A549 (cell line): Measurements from ENCODE around the gene PRKAG2. TPM values are rescaled to one million over a fixed set of nuclear protein-coding genes. Genes with fewer than 3 reads are reported as not detected.
A peak's percentile ranks its signal among the peaks of the same experiment; 100 is the strongest.

Source experiments
- ATAC-seq, 2 experiments: fragments of 200-7000 bp in 1 of 2; fragments of >200 bp in 1 of 2; cut with Nextera tagmentation in 1 of 2; cut with Tn5 transposase in 1 of 2; 3 replicates each; pipeline versions ENCODE4 v1.8.0 to v1.9.1; 2018 to 2020; ENCODE audit warnings: mild to moderate bottlenecking in 1 of 2, moderate library complexity in 1 of 2
- CTCF ChIA-PET: fragments of 300-600 bp; sonication (Branson Sonifier 250); formaldehyde crosslinking; extraction: SDS; loops from one replicate; lab custom pipeline; 2021; ENCODE audit warnings: antibody characterized with exemption, inconsistent platforms; lab: Yijun Ruan, JAX
- POLR2A ChIA-PET: fragments of 350-600 bp; formaldehyde crosslinking; extraction: SDS; loops from one replicate; lab custom pipeline; 2021; ENCODE audit warnings: antibody characterized with exemption, inconsistent platforms; lab: Yijun Ruan, JAX
- DNase-seq, 2 experiments: peaks; one replicate each; pipeline versions ENCODE4 v3.0.0 to v3.0.0-alpha.2; 2011 to 2016; ENCODE audit warnings: low read depth in 1 of 2, low spot score in 1 of 2
- FAIRE-seq: peaks from 2 replicates; lab custom pipeline; 2011; peaks lifted over from hg19 to GRCh38; lab: Jason Lieb, UNC
- H3K27ac ChIP-seq, 2 experiments: fragments of >200 bp; sonication (Bioruptor Twin); formaldehyde crosslinking; 3 replicates each; pipeline ENCODE4 v1.5.1; 2016 to 2017
- H3K4me1 ChIP-seq: fragments of >200 bp; sonication (Bioruptor Twin); formaldehyde crosslinking; 3 replicates; pipeline ENCODE4 v1.6.1; 2016
- H3K4me2 ChIP-seq: fragments of >200 bp; sonication (Bioruptor Twin); formaldehyde crosslinking; 3 replicates; pipeline ENCODE4 v1.6.1; 2016
- H3K4me3 ChIP-seq: fragments of >200 bp; sonication (Bioruptor Twin); formaldehyde crosslinking; 3 replicates; pipeline ENCODE4 v1.5.1; 2016
- H3K9me3 ChIP-seq: fragments of >200 bp; sonication (Bioruptor Twin); formaldehyde crosslinking; 3 replicates; pipeline ENCODE4 v1.6.1; 2016
- CBX8 ChIP-seq: fragments of 200-600 bp; sonication (generic); IDR thresholded peaks from 2 replicates; pipeline ENCODE4 v1.6.1; 2016
- ESRRA ChIP-seq: fragments of 150-350 bp; IDR thresholded peaks from 2 replicates; pipeline ENCODE4 v1.6.1; 2014; ENCODE audit warnings: mild to moderate bottlenecking, low read length, borderline replicate concordance
- FOSL2 ChIP-seq, 2 experiments: fragments of 450-650 bp in 1 of 2; fragments of >200 bp in 1 of 2; sonication (Bioruptor Twin) in 1 of 2; formaldehyde crosslinking; IDR thresholded peaks; 2 replicates each; pipeline versions ENCODE4 v1.5.0 to v1.6.1; 2016 to 2020; ENCODE audit warnings: mild to moderate bottlenecking in 1 of 2, moderate library complexity in 1 of 2
- FOXS1 ChIP-seq: fragments of 250-450 bp; sonication (Bioruptor Pico); IDR thresholded peaks from 2 replicates; pipeline ENCODE4 v1.5.0; 2020; ENCODE audit warnings: mild to moderate bottlenecking, moderate library complexity
- HEYL ChIP-seq: fragments of 250-450 bp; sonication (Bioruptor Pico); IDR thresholded peaks from 2 replicates; pipeline ENCODE4 v1.8.0; 2021; ENCODE audit warnings: mild to moderate bottlenecking, moderate library complexity
- JUN ChIP-seq, 2 experiments: fragments of >200 bp; sonication (Bioruptor Twin); formaldehyde crosslinking; IDR thresholded peaks; 2 replicates in 1 of 2; 3 replicates in 1 of 2; pipeline ENCODE4 v1.6.1; 2016 to 2017
- KDM5A ChIP-seq: fragments of 200-600 bp; sonication (generic); IDR thresholded peaks from 2 replicates; pipeline ENCODE4 v1.6.1; 2016; ENCODE audit warnings: antibody characterized with exemption, mild to moderate bottlenecking
- NFE2L2 ChIP-seq: fragments of 150-350 bp; conservative IDR thresholded peaks from 2 replicates; pipeline ENCODE4 v1.6.1; 2014; ENCODE audit warnings: low read length
- RAD21 ChIP-seq, 2 experiments: fragments of >200 bp in 1 of 2; sonication (Bioruptor Twin) in 1 of 2; formaldehyde crosslinking in 1 of 2; IDR thresholded peaks in 1 of 2; conservative IDR thresholded peaks in 1 of 2; 2 replicates in 1 of 2; 3 replicates in 1 of 2; pipeline ENCODE4 v1.6.1; 2012 to 2018; ENCODE audit warnings: inconsistent platforms in 1 of 2
- SMC3 ChIP-seq: fragments of >200 bp; sonication (Bioruptor Twin); formaldehyde crosslinking; IDR thresholded peaks from 3 replicates; pipeline ENCODE4 v1.6.1; 2018; ENCODE audit warnings: inconsistent platforms
- WGBS: methylation state at CpG from one replicate; pipeline ENCODE4 v1.1.6; 2017; ENCODE audit errors: missing lambda C conversion rate; 5-methylcytosine and 5-hydroxymethylcytosine counted together
- polyA plus RNA-seq, 4 experiments: library from polyadenylated mRNA; depleted of rRNA in 3 of 4; stranded (reverse); fragments of >200 nt; fragmentation: RNase III in 1 of 4; extraction: RNeasy Plus Mini Kit Qiagen cat#74134 plus additional on column Dnase treatment in 1 of 4; gene quantifications; 2 replicates in 3 of 4; 3 replicates in 1 of 4; pipeline ENCODE4 v1.2.3, GENCODE V29; 2011 to 2017
- TF ChIP-seq, protein P1 (sequence below): fragments of >200 bp; sonication (Bioruptor Twin); formaldehyde crosslinking; IDR thresholded peaks from 3 replicates; pipeline ENCODE4 v1.5.1; 2016
- TF ChIP-seq, protein P2 (sequence below): IDR thresholded peaks from 2 replicates; pipeline ENCODE4 v1.6.1; 2012; ENCODE audit warnings: low read depth, borderline replicate concordance

The PRKAG2 gene
- polyA plus RNA-seq, 2 of the 4 experiments (the other 2 are of a cell fraction) = 26.5 to 31.7 TPM

DNA sequence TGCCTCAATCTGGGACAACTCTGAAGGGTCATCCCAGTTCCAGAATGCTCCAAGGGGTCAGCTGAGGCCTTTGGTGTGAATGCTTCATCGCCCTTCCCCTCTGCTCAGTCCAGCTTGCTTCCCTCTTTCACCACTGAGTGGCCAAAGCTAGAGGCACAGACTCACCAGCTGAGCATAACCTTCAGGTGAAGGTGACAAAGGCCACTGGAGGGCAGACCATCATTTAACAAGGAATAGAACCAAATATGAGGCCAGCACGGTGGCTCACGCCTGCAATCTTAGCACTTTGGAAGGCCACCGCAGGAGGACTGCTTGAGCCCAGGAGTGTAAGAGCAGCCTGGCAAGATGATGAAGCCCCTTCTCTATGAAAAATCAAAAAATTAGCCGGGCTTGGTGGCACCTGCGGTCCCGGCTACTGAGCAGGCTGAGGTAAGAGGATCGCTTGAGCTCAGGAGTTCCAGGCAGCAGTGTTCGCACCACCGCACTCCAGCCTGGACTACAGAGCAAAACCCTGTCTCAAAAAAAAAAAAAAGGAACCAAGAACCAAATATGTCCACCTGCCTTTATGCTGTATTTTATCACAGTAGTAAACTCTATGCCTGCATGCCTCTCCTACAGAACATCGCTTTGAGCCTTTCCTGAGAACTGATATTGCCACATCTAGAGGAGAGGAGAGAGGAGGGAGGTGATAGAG lies 13.4 kb downstream of the PRKAG2 start:
- ATAC-seq (peak; percentile 74 to 77; a peak in 5 of 6 replicates), DNase-seq (peak in 1 of 2 experiments; percentile 41), FAIRE-seq (no peak)
- ChIA-PET CTCF (interaction anchor here (1.3 to 1.6 kb wide), 4 partner anchors 17 to 81 kb away, joined by 3 to 6 read pairs (median 4); no protein-coding TSS in a partner anchor), POLR2A (no interaction called here)
- no peak overlapping the region for H3K27ac ChIP-seq
- 88% methylated on average over 11 of the region's 11 CpGs for whole genome bisulfite sequencing
- H3K9me3 ChIP-seq = no peaks in the 10 kb centered on the region
- H3K4me3 ChIP-seq = no peak overlapping the region
- TF ChIP-seq JUN (IDR thresholded peaks at IDR 0.05) (no peak), FOSL2 (IDR thresholded peaks at IDR 0.05) (no peak), FOSL2 (CRISPR knock-in tag; IDR thresholded peaks at IDR 0.05) (no peak), CBX8 (no peak), RAD21 (conservative IDR thresholded peaks at IDR 0.05 in 1 of 2, IDR thresholded peaks at IDR 0.05 in 1 of 2) (peak; percentile 17 to 21; a peak in 1 of 5 replicates), SMC3 (peak; percentile 27; the same call in 1 of the 3 replicates), KDM5A (no peak)
- TF ChIP-seq, protein P1, sequence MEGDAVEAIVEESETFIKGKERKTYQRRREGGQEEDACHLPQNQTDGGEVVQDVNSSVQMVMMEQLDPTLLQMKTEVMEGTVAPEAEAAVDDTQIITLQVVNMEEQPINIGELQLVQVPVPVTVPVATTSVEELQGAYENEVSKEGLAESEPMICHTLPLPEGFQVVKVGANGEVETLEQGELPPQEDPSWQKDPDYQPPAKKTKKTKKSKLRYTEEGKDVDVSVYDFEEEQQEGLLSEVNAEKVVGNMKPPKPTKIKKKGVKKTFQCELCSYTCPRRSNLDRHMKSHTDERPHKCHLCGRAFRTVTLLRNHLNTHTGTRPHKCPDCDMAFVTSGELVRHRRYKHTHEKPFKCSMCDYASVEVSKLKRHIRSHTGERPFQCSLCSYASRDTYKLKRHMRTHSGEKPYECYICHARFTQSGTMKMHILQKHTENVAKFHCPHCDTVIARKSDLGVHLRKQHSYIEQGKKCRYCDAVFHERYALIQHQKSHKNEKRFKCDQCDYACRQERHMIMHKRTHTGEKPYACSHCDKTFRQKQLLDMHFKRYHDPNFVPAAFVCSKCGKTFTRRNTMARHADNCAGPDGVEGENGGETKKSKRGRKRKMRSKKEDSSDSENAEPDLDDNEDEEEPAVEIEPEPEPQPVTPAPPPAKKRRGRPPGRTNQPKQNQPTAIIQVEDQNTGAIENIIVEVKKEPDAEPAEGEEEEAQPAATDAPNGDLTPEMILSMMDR = peak; percentile 15; the same call in 1 of the 3 replicates
- no peaks in the 10 kb centered on the region for H3K4me1 ChIP-seq
- no peak overlapping the region for H3K4me2 ChIP-seq

DNA sequence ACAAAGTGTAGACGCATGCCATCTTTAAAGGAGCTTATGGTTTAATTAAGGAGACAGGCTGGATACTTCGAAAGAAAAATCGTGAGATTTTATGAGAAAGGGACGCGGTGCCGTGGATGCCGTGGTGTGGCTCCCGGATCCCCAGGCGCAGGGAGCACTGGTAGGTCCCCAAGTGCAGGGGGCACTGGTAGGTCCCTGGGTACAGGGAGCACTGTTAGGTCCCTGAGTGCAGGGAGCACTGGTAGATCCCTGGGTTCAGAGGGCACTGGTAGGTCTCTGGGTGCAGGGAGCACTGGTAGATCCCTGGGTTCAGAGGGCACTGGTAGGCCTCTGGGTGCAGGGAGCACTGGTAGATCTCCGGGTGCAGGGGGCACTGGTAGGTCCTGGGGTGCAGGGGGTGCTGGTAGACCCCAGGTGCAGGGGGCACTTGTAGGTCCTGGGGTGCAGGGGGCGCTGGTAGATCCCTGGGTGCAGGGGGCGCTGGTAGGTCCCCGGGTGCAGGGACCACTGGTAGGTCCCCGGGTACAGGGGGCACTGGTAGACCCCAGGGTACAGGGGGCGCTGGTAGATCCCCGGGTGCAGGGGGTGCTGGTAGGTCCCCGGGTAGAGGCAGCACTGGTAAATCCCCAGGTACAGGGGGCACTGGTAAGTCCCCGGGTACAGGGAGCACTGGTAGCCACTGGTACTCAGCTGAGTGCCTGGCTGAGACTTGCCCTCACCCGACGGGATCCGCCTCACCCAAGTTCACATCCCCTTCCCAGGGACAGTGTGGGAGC lies 14.1 kb downstream of the PRKAG2 start:
- ATAC-seq (peak in 1 of 2 experiments; percentile 20; a peak in 3 of 6 replicates), FAIRE-seq (no peak), DNase-seq (no peak)
- H3K4me3 ChIP-seq = no peak overlapping the region
- no peak overlapping the region for H3K4me2 ChIP-seq
- H3K27ac ChIP-seq = no peak overlapping the region
- no peak for TF ChIP-seq ESRRA
- TF ChIP-seq, protein P1 = no peak
- no peak for TF ChIP-seq FOXS1 (CRISPR knock-in tag)
- CTCF ChIA-PET = interaction anchor here (1.3 to 1.5 kb wide), 3 partner anchors 16 to 80 kb away, joined by 3 to 6 read pairs (median 4); no protein-coding TSS in a partner anchor
- POLR2A ChIA-PET = no interaction called here
- no peaks in the 10 kb centered on the region for H3K4me1 ChIP-seq
- no peaks in the 10 kb centered on the region for H3K9me3 ChIP-seq
- 86% methylated on average over 14 of the region's 21 CpGs for WGBS

DNA sequence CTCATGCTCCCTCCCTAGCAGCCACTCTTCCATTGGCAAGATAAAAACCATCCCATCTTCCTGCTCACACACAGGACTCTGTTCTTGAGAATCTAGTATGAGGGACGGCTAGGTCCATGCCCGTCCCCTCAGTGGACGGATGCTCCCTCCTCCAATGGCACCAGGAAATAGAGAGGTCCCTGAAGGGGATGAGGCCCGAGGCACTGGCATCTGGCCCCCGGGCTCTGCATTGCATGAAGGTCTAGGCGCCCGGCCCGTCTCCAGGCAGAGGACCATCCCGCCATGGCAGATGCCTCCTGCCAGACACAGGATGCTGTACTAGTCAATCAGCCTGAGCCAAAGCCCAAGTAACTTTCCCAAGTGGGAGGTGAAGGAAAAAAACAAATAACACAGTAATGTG lies 15.0 kb downstream of the PRKAG2 start:
- ChIA-PET CTCF (interaction anchor here (0.6 kb wide), 1 partner anchor 20 kb away, joined by 4 read pairs; no protein-coding TSS in a partner anchor), POLR2A (no interaction called here)
- Histone ChIP-seq H3K4me1 (no peaks in the 10 kb centered on the region), H3K9me3 (no peaks in the 10 kb centered on the region), H3K27ac (no peak overlapping the region), H3K4me3 (no peak overlapping the region), H3K4me2 (no peak overlapping the region)
- ATAC-seq (no peak), FAIRE-seq (no peak), DNase-seq (no peak)
- no peak for TF ChIP-seq KDM5A
- TF ChIP-seq, protein P2, sequence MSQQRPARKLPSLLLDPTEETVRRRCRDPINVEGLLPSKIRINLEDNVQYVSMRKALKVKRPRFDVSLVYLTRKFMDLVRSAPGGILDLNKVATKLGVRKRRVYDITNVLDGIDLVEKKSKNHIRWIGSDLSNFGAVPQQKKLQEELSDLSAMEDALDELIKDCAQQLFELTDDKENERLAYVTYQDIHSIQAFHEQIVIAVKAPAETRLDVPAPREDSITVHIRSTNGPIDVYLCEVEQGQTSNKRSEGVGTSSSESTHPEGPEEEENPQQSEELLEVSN = no peak
- TF ChIP-seq FOSL2 (IDR thresholded peaks at IDR 0.05) = no peak
- TF ChIP-seq FOSL2 (CRISPR knock-in tag; IDR thresholded peaks at IDR 0.05) = no peak
- no peak for TF ChIP-seq HEYL (CRISPR knock-in tag)
- TF ChIP-seq NFE2L2 = no peak
- WGBS = 70% methylated on average over 9 of the region's 9 CpGs
